Activated T-helper 1 cell treated with anti-CD3 and anti-CD28 coated beads, Interleukin-2, amount 50 U/mL, for 16 hours (primary cell): ENCODE data around the gene SYF2.
"Not testable (repeated sequence)": the region's sequence is repeated elsewhere in the genome, so short reads cannot be mapped to it uniquely, and the experiment has no call there.

Experiments
- DNase-seq, 2 donors: peaks; one replicate each; pipeline ENCODE4 v3.0.0-alpha.2; 2020; ENCODE audit warnings: low read depth in 1 of 2, low spot score in 1 of 2

The SYF2 gene

DNA sequence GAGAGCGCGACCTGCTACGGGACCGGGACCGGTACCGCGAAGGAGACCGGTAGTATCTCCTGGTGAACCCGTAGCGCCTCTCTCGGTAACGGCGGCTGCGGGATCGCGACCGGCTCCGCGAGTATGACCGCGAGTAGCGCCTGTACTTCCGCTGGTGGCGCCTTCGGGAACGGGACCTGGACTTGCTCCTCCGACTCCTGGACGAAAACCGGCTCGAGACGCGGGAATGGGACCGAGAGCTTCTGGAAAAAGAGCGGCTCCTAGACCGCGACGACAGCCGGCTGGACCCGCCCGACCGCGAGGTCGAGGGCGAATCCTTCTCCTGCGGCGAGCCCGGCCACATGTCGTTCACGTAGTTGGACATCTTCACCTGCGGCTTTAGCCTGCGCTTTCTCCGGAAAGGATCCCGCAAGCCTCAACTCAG is 14.3 kb upstream of the SYF2 start:
- no peak for DNase-seq

DNA sequence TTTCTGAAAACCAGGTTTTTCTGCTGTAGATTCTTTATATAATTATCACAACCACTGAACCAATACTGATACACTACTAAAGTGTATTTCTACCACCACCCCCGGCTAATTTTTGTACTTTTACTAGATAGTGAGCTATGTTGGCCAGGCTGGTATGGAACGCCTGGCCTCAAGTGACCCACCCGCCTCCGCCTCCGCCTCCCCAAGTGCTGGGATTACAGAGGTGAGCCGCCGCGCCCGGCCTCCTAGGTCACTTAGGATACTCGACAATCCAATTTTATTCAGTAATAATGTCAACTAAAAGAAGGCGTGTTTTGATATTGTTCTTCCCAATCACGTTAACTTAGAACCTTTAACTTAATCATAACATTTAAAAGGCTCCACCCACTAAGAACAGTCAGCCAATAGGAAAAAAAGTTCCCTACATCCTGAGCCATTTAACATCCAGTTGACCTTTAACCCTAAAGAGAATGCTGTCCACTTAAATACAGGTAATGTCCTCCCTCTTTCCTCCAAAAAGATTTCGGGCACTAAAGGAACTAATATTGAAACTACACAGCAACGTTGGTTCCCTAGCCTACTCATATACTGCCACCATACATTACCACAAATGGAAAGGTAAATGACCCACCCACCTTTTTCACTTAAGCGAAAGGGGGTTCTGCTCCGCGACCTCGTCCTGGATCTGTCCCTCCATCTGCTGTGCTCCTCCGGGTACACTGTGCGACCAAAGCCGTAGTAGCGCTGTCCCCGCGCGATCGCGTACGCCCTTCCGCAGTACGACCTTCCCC is 13.7 kb upstream of the SYF2 start:
- no peak for DNase-seq

DNA sequence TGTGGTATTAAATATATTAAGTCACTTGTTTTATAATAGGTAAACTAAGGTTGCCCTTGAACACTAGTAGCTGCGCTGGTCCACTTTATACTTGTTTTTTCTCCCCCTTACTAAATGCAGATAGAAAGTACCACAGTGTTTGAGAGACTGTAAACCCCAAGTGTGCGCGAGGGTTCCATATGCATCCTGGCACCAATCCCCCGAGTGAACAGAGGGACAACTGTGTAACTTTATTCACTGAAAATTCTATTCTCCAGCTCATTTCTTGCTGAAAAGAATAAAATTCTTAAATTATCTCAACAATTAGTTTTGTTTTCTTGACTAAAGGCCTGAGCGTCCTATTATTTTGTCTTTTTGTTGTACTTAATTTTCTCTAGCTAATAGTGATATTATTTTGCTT is 13.1 kb upstream of the SYF2 start:
- DNase-seq = no peak

DNA sequence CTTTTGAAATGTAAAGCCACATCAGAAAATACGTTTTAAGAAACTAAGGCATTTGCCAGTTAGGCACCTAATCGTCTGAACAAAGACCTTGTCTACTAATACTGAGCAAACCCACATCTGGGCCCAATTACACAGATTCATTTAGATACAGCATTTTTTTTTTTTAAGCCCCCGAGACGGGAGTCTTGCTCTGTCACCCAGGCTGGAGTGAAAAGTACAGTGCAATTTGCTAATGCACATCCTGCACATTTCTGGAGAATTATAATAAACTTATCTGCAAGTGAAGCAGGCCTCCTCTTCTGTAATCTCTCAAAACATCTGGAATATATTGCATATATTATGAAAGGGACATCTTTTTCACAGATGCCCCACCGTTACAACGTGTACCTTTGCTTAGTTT is 11.6 kb upstream of the SYF2 start:
- no peak for DNase-seq

DNA sequence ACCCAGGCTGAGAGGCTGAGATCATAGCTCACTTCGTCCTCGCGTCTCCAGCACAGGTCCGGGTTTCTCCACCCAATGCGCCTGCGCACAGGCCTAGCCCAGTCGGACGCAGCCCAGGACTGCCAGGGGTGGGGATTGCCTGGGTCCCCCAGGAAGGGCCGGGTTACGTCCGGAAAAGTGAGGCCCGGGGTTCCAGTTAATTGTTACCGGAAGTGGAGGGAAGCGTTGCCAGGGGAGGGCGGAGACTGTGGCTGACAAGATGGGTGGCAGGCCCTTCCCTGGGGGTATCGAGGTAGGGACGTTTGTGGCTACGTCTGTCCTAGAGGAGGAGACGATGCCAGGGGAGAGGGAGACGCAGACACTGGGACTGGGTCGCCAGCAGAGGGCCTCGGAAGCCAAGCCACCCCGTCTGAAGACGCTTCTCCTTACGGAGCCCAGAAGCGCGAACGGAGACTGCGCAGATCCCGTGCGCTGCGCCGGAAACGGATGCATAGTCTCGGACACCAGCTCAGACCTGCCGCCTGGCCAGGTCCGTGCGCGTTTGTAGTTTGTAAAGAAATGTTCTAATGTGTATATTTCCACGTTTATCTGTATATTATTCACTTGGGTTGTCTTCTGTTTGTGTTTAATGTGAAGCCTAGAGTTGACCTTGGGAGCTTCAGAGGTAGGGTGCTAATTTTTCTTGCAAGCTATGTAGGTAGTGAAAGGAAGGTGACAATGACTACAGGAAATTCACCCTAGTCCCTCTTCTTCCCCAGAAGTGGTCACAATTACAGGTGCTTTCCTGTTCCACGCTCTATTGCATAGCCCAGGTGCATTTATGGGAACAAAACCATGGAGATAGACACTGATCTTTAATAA is 7.6 kb upstream of the SYF2 start:
- DNase-seq = peak; percentile 63 to 78

DNA sequence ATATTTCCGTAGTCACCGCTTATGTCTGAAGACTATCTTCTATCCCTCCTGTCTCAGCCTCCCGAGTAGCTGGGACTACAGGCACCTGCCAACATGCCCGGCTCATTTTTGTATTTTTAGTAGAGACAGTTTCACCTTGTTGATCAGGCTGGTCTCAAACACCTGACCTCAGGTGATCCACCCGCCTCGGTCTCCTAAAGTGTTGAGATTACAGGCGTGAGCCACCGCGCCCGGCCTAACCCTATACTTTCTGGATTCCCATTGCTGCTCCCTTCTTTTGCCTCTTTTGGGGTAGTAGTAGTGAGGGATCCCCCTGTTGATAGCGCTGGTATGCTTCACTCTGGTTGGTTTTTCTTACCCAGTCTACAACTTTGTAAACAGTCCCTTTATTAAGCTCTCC is 5.7 kb upstream of the SYF2 start:
- DNase-seq = no peak

DNA sequence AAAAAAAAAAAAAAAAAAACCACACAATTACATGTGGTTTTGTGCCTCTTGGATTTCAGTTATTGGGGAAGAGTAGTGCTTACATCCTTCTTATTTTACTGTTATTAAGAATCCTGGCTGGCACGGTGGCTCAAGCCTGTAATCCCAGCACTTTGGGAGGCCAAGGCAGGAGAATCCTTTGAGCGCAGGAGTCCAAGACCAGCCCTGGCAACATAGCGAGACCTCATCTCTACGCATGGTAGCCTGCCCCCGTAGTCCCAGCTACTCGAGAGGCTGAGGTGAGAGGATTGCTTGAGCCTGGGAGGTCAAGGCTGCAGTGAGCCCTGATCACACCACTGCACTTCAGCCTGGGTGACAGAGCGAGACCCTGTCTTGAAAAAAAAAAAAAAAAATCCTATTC is 4.0 kb upstream of the SYF2 start:
- DNase-seq = not testable (repeated sequence)

DNA sequence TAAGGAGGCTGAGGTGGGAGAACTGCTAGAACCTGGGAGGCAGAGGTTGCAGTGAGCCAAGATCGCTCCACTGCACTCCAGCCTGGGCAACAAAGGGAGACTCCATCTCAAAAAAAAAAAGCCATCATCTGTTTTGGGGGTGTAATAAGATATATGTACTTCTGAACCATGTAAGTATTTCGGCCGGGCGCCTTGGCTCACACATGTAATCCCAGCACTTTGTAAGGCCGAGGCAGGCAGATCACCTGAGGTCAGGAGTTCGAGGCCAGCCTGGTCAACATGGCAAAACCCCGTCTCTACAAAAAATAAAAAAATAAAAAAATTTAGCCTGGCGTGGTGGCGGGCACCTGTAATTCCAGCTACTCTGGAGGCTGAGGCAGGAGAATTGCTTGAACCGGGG is 3.1 kb upstream of the SYF2 start:
- not testable (repeated sequence) for DNase-seq

DNA sequence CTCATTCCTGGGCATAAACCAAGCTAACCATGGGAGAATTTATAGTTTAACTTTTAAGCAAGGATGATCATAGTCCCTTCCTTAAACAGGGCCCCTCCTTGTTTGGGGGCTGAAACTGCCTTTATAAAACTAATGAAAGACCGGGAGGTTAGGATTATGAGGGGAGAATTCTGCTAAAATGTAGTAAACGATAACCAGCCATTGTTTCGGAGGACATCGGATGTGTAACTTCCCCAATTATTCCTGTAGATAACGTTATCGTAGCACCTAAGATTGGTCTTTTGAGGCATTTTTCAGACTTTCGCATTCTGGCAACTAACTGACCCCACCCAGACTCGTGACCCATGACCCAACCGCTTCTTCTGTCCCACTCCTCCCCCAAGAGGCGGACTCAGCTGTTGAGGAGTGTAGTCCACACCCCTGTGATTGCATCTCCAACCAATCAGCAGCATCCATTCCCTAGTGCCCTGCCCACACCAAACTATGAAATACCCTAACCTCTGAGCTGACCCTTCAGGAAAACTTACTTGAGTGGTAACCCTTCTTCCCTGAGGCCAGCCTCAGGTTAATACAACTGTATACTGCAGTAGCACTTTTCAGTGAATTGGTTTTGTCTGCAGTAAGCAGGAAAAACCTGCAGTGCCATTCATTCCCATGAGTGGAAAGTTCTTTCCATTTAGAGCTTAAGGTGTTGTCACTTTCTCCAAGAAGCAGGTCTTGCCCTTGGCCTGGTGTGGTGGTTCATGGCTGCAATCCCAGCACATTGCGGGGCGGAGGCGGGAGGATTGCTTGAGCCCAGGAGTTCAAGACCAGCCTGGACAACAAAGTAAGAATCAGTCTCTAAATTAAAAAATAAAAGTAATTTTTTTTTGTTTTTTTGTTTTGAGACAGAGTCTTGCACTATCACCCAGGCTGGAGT is 823 bp upstream of the SYF2 start:
- peak in 1 of 2 donors; percentile 19 for DNase-seq

DNA sequence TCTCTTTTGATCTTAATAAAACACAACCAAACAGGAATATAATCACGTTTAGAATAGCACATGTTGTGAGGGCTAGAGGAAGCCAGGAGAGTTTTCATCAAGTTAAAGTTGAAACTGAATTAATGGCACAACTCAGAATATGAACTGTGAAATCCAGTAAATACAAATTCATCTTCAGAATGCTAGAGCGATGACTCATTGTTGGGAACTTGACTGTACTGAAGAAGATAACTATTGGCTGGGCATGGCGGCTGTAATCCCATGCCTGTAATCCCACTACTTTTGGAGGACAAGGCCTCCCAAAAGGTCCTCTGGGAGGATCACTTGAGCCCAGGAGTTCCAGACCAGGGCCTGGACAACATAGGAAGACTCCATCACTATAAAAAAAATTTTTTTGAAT is 8.8 kb downstream of the SYF2 start:
- DNase-seq = no peak

DNA sequence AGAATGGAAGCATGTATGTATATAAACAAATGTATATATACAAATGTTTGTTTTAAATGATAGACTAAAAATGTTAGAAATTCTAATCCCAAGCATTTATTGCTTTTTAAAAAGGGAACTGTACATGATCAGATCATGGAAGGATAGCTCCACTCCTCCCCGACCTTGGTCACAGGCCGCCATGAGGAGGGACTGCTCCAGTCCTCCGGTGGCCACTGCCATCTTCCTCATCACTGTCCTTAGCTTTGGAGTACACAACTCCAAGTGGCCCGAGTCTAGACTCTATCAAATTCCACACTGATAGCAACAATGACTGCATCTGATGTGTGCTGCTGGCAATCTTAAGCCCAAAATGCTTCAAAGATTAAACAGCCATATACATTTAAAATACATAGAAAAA is 9.7 kb downstream of the SYF2 start:
- no peak for DNase-seq

DNA sequence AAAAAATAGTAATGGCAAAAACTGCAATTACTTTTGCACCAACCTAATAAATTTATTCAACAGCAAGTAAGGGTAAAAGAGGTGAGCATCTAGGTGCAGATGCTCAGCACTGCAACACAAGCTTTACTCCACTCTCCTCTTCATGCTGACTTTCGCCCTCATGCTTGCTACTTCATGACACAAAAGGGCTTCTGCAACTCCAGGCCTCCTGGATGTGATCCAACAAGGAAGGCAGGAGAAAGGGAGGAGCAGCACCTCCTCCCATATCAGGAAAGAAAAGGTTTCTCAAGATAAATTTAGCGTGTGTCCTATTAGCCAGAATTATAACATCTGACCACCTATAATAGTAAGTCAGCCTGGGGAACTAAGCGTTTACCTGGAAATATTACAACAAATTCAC is 11.6 kb downstream of the SYF2 start:
- no peak for DNase-seq

DNA sequence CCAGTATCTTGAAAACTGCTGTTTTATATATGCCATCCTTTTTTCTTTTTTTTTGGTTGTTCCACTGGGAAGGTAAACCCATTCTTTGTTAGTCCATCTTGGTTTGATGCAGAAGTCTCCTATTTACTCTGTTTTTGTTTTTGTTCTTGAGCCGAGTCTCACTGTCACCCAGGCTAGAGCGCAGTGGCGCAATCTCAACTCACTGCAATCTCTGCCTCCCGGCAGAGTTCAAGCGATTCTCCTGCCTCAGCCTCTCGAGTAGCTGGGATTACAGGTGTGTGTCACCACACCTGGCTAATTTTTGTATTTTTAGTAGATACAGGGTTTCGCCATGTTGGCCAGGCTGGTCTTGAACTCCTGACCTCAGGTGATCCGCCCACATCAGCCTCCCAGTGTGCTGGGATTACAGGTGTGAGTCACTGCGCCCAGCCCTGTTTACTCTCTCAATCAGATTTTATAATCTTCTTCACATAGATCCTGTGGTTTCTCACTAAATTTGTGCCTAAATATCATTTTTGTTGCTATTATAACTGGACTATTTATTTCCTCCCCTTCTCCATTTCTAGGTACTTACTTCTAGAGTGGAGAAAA is 12.5 kb downstream of the SYF2 start:
- no peak for DNase-seq

DNA sequence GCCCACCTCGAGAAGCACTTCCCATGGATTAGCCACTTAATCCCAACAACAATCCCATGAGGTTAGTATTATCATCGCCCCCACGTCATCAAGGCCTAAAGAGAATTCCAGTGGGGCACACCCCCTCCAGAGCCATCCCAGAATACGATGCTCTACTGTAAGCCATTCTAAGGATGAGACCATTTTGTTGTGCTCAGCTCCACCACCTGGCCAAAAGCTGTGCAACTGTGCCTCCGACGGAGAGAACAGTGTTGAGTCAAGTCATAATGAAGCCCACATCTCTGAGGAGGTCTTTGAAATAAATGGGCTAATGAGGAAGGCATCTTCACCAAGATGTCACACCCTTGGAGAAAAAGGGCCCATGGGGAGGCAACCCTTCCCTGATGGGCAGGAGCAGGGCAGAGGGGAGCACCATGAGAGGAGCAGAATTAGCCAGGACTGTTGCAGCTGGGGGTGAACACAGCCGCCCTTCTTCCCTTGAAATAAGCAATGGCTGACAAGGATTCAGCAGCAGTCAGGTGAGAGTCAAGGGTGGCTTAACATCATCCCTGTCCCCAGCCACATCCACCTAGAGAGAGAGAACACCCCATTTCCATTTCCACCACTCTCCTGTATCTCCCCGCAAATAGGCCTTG is 14.6 kb downstream of the SYF2 start:
- no peak for DNase-seq

DNA sequence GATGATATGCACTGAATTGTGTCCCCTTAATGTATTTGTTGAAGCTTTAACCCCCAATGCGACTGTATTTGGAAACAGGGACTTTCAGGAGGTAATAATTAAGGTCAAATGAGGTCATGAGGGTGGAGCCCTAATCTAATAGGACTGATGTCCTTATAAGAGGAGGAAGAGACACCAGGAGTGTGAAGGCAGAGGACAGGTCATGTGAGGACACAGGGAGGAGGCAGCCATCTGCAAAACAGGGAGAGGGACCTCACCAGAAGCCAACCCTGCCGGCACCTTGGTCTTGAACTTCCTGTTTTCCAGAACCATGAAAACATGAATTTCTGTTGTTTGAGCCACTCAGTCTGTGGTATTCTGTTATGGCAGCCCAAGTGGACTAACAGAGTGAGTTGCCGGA is 15.3 kb downstream of the SYF2 start:
- no peak for DNase-seq

DNA sequence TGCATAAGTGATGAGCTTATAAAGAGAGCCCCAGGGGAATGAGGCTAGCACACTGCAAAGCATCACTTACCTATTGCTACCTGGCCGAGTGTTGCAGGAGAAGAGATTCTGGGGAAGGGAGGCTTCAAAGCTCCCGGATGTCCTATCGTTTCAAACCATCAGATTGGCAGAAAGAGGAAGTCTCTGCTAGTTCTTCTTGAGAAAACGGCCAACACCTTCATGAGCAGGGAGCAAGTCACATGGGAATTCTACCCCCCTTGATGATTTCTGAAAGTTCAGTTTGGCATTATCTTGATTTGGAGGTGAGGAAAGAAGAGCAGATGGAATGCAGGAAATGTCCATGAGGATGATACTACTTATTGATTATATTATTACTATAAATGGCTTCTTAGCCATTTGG is 16.2 kb downstream of the SYF2 start:
- no peak for DNase-seq

DNA sequence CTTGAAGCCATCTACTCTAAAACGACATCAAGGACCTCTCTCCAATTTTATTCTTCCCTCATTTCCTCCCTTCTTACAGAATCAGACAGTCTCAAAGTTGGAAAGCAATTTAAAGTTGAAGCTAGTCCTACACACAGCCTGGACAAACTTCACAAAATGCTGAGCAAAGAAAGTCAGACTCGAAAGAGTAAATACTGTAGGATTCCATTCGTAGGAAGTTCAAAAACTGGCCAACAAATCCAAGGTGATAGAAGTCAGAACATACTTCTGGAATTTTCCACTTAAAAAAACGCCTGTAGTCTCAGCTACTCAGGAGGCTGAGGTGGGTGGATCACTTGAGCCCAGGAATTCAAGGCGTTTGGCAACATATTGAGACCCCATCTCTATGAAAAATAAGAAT is 19.6 kb downstream of the SYF2 start:
- DNase-seq = no peak

DNA sequence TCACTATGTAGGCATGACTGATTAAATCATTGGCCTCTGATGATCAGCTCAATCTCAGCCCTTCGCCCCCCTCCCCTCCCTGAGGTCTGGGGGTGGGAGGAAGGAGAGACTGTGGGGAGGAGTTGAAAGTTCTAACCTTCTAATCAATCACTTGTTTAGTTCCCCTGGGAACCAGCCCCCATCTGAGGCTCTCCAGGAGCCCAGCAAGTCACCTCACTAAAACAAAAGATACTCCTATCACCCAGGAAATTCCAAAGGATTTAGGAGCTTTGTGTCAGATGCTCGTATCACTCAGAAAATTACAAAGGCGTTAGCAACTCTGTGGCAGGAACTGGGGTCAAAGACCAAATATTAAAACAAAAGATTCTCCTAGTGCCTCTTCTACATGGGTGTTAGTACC is 21.6 kb downstream of the SYF2 start:
- DNase-seq = no peak

DNA sequence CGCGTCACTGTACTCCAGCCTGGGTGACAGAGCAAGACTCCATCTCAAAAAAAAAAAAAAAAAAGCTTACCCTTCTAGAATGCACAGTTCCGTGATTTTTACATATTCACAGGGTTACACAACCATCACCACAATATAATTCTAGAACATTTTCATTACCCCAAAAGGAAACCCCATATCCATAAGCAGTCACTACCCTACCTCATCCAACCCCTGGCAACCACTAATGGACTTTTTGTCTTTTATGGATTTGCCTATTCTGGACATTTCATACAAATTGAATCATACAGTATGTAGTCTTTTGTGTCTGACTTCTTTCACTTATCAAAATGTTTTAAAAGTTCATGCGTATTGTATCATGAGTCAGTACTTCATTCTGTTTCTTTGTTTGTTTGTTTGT is 22.8 kb downstream of the SYF2 start:
- no peak for DNase-seq

DNA sequence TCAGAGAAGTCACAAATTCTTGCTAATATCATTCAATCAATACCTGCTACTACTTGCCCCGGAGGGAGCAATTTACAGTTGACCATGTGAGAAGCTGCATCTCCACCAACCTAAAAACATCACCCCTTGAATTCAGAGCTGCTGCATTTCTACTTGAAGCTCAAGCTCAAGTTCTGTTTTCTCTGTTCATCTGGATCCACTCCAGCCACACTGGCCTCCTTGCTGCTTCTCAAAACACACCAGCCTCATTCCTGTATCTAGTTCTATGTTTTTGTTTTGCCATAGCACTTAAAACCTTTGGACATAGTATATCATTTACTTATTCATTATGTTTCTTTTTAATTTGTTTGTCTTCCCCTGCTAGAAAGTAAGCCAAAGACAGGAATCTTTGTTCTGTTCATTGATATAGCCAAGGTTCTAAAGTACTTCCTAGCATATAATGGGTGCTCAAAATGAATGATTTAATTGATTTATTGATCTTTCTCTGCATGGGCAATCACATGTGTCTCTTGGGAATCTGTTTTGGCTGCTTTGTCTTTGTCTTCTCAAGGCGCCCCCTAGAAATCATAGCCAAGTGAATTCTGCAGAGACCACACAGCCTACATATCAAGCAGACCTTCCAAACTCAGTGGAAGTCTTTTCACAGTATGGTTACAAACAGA is 23.6 kb downstream of the SYF2 start:
- no peak for DNase-seq
